Hepatocyte (in vitro differentiated cells): ENCODE data around the gene ZBTB22. TPM values are rescaled to one million over a fixed set of nuclear protein-coding genes. Genes with fewer than 3 reads are reported as not detected.

ENCODE experiments used
- DNase-seq: peaks from one replicate; pipeline ENCODE4 v3.0.0-alpha.2; 2016; ENCODE audit warnings: low spot score
- H2AFZ ChIP-seq: fragments of 200-600 bp; sonication (generic); 2 replicates; pipeline ENCODE4 v1.6.0; 2016; ENCODE audit warnings: antibody characterized with exemption, mild to moderate bottlenecking
- H3K27ac ChIP-seq: fragments of 200-600 bp; sonication (generic); 2 replicates; pipeline ENCODE4 v1.5.1; 2016; ENCODE audit warnings: mild to moderate bottlenecking
- H3K27me3 ChIP-seq: fragments of 200-600 bp; sonication (generic); 2 replicates; pipeline ENCODE4 v1.6.1; 2016
- H3K36me3 ChIP-seq: fragments of 200-600 bp; sonication (generic); replicated peaks from 2 replicates; pipeline ENCODE4 v1.5.1; 2016; ENCODE audit warnings: low read depth; ENCODE audit not compliant: insufficient read depth
- H3K4me1 ChIP-seq: fragments of 200-600 bp; sonication (generic); 2 replicates; pipeline ENCODE4 v1.5.1; 2016; ENCODE audit warnings: mild to moderate bottlenecking, moderate library complexity; ENCODE audit not compliant: insufficient read depth
- H3K4me2 ChIP-seq: fragments of 200-600 bp; sonication (generic); 2 replicates; pipeline ENCODE4 v1.6.0; 2016
- H3K4me3 ChIP-seq: fragments of 200-600 bp; sonication (generic); 2 replicates; pipeline ENCODE4 v1.5.1; 2016; ENCODE audit warnings: mild to moderate bottlenecking
- H3K79me2 ChIP-seq: fragments of 200-600 bp; sonication (generic); 2 replicates; pipeline ENCODE4 v1.6.0; 2017; ENCODE audit warnings: mild to moderate bottlenecking
- H3K9me2 ChIP-seq: fragments of 200-600 bp; sonication (generic); replicated peaks from 2 replicates; pipeline ENCODE4 v1.6.0; 2017; ENCODE audit warnings: mild to moderate bottlenecking; ENCODE audit not compliant: insufficient read depth
- H3K9me3 ChIP-seq: fragments of 200-600 bp; sonication (generic); 2 replicates; pipeline ENCODE4 v1.5.1; 2016; ENCODE audit warnings: low read depth, mild to moderate bottlenecking
- H4K20me1 ChIP-seq: fragments of 200-600 bp; sonication (generic); 2 replicates; pipeline ENCODE4 v1.6.0; 2016; ENCODE audit warnings: mild to moderate bottlenecking; ENCODE audit not compliant: insufficient read depth, poor library complexity, severe bottlenecking
- CTCF ChIP-seq: fragments of 200-600 bp; sonication (generic); IDR thresholded peaks from 2 replicates; pipeline ENCODE4 v1.5.1; 2016; ENCODE audit warnings: antibody characterized with exemption, mild to moderate bottlenecking; ENCODE audit not compliant: poor library complexity
- EZH2 ChIP-seq: fragments of 200-600 bp; sonication (generic); IDR thresholded peaks from 2 replicates; pipeline ENCODE4 v1.6.1; 2016; ENCODE audit warnings: antibody characterized with exemption, mild to moderate bottlenecking, borderline replicate concordance
- EZH2phosphoT487 ChIP-seq: fragments of 200-600 bp; sonication (generic); IDR thresholded peaks from one replicate; pipeline ENCODE4 v1.6.1; 2018; ENCODE audit warnings: antibody characterized with exemption, mild to moderate bottlenecking, low read depth, moderate library complexity; ENCODE audit not compliant: unreplicated experiment, severe bottlenecking
- WGBS: methylation state at CpG from one replicate; pipeline ENCODE4 v1.1.6; 2016; ENCODE audit warnings: low lambda C conversion rate; ENCODE audit errors: missing lambda C conversion rate; 5-methylcytosine and 5-hydroxymethylcytosine counted together
- polyA plus RNA-seq: library from polyadenylated mRNA; unstranded; fragments of >200 nt; fragmentation: Nextera tagmentation; extraction: Ambion mirVana; gene quantifications from 2 replicates; pipeline ENCODE4 v1.2.1, GENCODE V29; 2016
- total RNA-seq: library from RNA; depleted of rRNA; stranded (reverse); fragments of >200 nt; gene quantifications from 2 replicates; pipeline ENCODE4 v1.2.3, GENCODE V29; 2014

ZBTB22 gene
- total and polyA plus RNA-seq, 2 experiments from 2014 or later: 23.2 to 23.4 TPM

- H2AFZ ChIP-seq: no peak overlapping the region
- no peaks in the 10 kb centered on the region for H3K9me3 ChIP-seq
- H4K20me1 ChIP-seq: no peaks in the 10 kb centered on the region
- no peak overlapping the region for H3K27ac ChIP-seq
- no peaks in the 10 kb centered on the region for H3K27me3 ChIP-seq
- TF ChIP-seq EZH2phosphoT487 (no peak), CTCF (no peak), EZH2 (no peak)
- no peaks in the 10 kb centered on the region for H3K36me3 ChIP-seq
- 89% methylated on average over 6 of the region's 6 CpGs for WGBS
- no peak overlapping the region for H3K4me3 ChIP-seq
- H3K79me2 ChIP-seq: no peaks in the 10 kb centered on the region
- no peaks in the 10 kb centered on the region for H3K9me2 ChIP-seq
- no peak overlapping the region for H3K4me2 ChIP-seq
- DNase-seq: no peak
- H3K4me1 ChIP-seq: no peaks in the 10 kb centered on the region
Measured at GRCh38 chr6:33339193-33339592, 21.6 kb upstream of the ZBTB22 start.

GRCh38 chr6:33336495-33336894, 19.0 kb upstream of the ZBTB22 start:
- Histone ChIP-seq H3K4me1 (no peaks in the 10 kb centered on the region), H4K20me1 (no peaks in the 10 kb centered on the region), H3K9me3 (no peaks in the 10 kb centered on the region), H2AFZ (no peak overlapping the region), H3K27me3 (no peaks in the 10 kb centered on the region), H3K4me3 (no peak overlapping the region), H3K79me2 (no peaks in the 10 kb centered on the region), H3K27ac (no peak overlapping the region), H3K9me2 (no peaks in the 10 kb centered on the region), H3K4me2 (no peak overlapping the region), H3K36me3 (no peaks in the 10 kb centered on the region)
- 89% methylated on average over 3 of the region's 3 CpGs for WGBS
- no peak for DNase-seq
- TF ChIP-seq EZH2 (no peak), CTCF (no peak), EZH2phosphoT487 (no peak)

- Histone ChIP-seq H3K27me3 (no peaks in the 10 kb centered on the region), H3K9me3 (no peaks in the 10 kb centered on the region), H3K9me2 (no peaks in the 10 kb centered on the region), H3K27ac (no peak overlapping the region), H3K4me3 (no peak overlapping the region), H2AFZ (no peak overlapping the region), H3K36me3 (no peaks in the 10 kb centered on the region), H3K4me2 (no peak overlapping the region), H4K20me1 (no peaks in the 10 kb centered on the region), H3K79me2 (no peaks in the 10 kb centered on the region), H3K4me1 (no peaks in the 10 kb centered on the region)
- no peak for DNase-seq
- WGBS: 83% methylated on average over 4 of the region's 4 CpGs
- TF ChIP-seq EZH2 (no peak), CTCF (no peak), EZH2phosphoT487 (no peak)
Measured at GRCh38 chr6:33335916-33336315, 18.4 kb upstream of the ZBTB22 start.

- Histone ChIP-seq H2AFZ (no peak overlapping the region), H3K4me3 (no peak overlapping the region), H3K27ac (no peak overlapping the region), H4K20me1 (no peaks in the 10 kb centered on the region), H3K9me3 (no peaks in the 10 kb centered on the region), H3K9me2 (no peaks in the 10 kb centered on the region), H3K27me3 (no peaks in the 10 kb centered on the region), H3K36me3 (no peaks in the 10 kb centered on the region), H3K4me1 (no peaks in the 10 kb centered on the region), H3K79me2 (no peaks in the 10 kb centered on the region), H3K4me2 (no peak overlapping the region)
- TF ChIP-seq CTCF (no peak), EZH2phosphoT487 (no peak), EZH2 (no peak)
- 93% methylated on average over 4 of the region's 4 CpGs for WGBS
- DNase-seq: no peak
Measured at GRCh38 chr6:33333666-33334065, 16.1 kb upstream of the ZBTB22 start.
